PC-3 (cell line): ENCODE measurements around the gene DPPA3.

Experiments
- EZH2 ChIP-seq: fragments of 300-600 bp; sonication (generic); IDR thresholded peaks from one replicate; pipeline ENCODE4 v1.6.1; 2017; ENCODE audit warnings: antibody characterized with exemption, mild to moderate bottlenecking, low read length; ENCODE audit not compliant: unreplicated experiment
- EZH2phosphoT487 ChIP-seq: fragments of 300-600 bp; sonication (generic); IDR thresholded peaks from 2 replicates; pipeline ENCODE4 v1.6.1; 2018; ENCODE audit warnings: mild to moderate bottlenecking, antibody characterized with exemption, low read length, borderline replicate concordance
- TF ChIP-seq, protein P1 (sequence below): fragments of 300-600 bp; sonication (generic); conservative IDR thresholded peaks from 2 replicates; pipeline ENCODE4 v1.5.1; 2017; ENCODE audit warnings: antibody characterized with exemption, low read depth, mild to moderate bottlenecking, low read length

DNA sequence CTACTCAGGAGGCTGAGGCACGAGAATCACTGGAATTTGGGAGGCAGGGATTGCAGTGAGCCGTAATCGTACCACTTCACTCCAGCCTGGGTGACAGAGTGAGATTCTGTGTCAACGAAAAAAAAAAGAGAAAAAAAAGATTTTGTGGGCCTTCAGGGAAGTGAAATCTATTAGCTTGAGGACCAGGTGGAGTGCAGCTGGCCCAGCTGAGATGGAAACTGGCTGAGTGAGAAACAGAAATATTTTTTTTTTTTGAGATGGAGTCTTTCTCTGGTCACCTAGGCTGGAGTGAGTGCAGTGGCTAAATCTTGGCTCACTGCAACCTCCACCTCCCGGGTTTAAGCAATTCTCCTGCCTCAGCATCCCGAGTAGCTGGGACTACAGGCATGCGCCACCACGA, 38.2 kb downstream of the DPPA3 start:
- TF ChIP-seq, protein P1, sequence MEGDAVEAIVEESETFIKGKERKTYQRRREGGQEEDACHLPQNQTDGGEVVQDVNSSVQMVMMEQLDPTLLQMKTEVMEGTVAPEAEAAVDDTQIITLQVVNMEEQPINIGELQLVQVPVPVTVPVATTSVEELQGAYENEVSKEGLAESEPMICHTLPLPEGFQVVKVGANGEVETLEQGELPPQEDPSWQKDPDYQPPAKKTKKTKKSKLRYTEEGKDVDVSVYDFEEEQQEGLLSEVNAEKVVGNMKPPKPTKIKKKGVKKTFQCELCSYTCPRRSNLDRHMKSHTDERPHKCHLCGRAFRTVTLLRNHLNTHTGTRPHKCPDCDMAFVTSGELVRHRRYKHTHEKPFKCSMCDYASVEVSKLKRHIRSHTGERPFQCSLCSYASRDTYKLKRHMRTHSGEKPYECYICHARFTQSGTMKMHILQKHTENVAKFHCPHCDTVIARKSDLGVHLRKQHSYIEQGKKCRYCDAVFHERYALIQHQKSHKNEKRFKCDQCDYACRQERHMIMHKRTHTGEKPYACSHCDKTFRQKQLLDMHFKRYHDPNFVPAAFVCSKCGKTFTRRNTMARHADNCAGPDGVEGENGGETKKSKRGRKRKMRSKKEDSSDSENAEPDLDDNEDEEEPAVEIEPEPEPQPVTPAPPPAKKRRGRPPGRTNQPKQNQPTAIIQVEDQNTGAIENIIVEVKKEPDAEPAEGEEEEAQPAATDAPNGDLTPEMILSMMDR = no peak
- TF ChIP-seq EZH2 (no peak), EZH2phosphoT487 (no peak)
